ENCODE results near the gene FAHD1.

DNA sequence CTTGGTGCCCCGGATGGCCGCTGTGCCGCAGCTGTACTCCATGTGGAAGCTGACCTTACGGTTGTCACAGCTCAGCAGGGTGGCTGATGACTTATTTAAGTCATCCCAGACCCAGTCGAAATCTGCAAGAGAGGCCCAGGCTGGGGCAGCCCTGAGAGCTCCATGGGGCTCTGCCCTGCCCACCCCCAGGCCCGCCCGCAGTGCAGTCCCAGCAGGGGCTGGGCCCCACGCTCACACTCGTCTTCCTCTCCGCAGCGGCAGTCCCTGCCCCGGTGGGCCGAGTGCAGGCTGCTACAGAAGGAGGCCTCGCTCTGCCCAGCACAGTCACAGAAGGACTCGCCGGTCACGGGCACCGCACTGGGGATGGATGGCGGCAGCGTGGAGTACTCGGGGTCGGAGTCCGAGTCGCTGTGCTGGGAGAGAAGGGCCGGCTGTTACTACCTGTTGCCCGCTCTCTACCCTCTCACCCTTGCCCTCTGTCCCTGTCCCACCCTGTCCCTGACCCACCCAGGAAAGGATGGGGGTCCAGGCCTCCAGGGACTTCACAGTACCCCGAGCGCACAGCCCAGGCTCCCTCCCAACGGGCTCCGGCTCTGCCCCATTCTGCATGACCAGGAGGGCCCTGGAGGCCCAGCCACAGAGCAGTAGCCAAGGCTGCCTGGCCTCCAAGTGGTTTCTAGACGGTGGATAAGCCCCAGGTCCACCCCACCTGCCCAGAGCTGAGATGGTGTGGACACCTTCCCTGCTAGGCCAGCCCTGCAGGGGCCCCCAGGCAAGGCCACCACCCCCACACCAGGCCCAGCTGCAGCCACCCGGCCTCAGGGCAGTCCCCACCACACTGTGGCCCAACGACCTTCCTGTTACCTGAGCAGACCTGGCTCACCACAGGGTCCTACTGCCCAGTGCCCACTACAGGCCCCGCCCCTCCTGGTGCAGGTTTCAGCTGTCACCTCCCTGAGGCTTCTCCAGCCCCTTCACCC, 48.5 kb upstream of the FAHD1 start:
- TF ChIP-seq TARDBP (IDR thresholded peaks at IDR 0.05), result no peak
- no peak for TF ChIP-seq HDGF (IDR thresholded peaks at IDR 0.05; ENCODE audit: borderline replicate concordance)
- no peak for TF ChIP-seq CTBP1 (IDR thresholded peaks at IDR 0.05; ENCODE audit: borderline replicate concordance)
- no peak for TF ChIP-seq FOXK2 (IDR thresholded peaks at IDR 0.05)
- TF ChIP-seq ELF4 (IDR thresholded peaks at IDR 0.05), result no peak
- TF ChIP-seq ARNT (IDR thresholded peaks at IDR 0.05), result no peak
- no peak for TF ChIP-seq SUZ12 (IDR thresholded peaks at IDR 0.05)
- no peak for TF ChIP-seq LEF1 (IDR thresholded peaks at IDR 0.05; ENCODE audit: borderline replicate concordance)
- TF ChIP-seq SP1 (IDR thresholded peaks at IDR 0.05), result no peak
- no peak for TF ChIP-seq BHLHE40 (IDR thresholded peaks at IDR 0.05; ENCODE audit: borderline replicate concordance)
- no peak for TF ChIP-seq FOXA1 (IDR thresholded peaks at IDR 0.05)
- no peak for TF ChIP-seq FOXM1 (IDR thresholded peaks at IDR 0.05; ENCODE audit: borderline replicate concordance)
- TF ChIP-seq NFRKB (IDR thresholded peaks at IDR 0.05), result no peak
- TF ChIP-seq, protein P1, sequence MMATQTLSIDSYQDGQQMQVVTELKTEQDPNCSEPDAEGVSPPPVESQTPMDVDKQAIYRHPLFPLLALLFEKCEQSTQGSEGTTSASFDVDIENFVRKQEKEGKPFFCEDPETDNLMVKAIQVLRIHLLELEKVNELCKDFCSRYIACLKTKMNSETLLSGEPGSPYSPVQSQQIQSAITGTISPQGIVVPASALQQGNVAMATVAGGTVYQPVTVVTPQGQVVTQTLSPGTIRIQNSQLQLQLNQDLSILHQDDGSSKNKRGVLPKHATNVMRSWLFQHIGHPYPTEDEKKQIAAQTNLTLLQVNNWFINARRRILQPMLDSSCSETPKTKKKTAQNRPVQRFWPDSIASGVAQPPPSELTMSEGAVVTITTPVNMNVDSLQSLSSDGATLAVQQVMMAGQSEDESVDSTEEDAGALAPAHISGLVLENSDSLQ (IDR thresholded peaks at IDR 0.05), result peak; percentile 20; the same call in 1 of the 2 replicates
